SW 1271 (cell line): ENCODE measurements around the gene COLEC12.

Experiments
- DNase-seq, 2 experiments: peaks; one replicate each; lab custom pipeline; 2025; lab: John Stamatoyannopoulos, UW

Gene COLEC12

GRCh38 chr18:506264-506663 lies 5.8 kb upstream of the COLEC12 start:
- no peak for DNase-seq

- DNase-seq = no peak
Observed at GRCh38 chr18:505483-506122, 5.1 kb upstream of the COLEC12 start.

- DNase-seq = no peak
Observed at GRCh38 chr18:501406-501714, 859 bp upstream of the COLEC12 start.

GRCh38 chr18:499776-500631 lies 497 bp downstream of the COLEC12 start:
- DNase-seq = no peak

- DNase-seq = peak in 1 of 2 experiments; percentile 4
Observed at GRCh38 chr18:498931-499775, 1.3 kb downstream of the COLEC12 start.

- no peak for DNase-seq
Observed at GRCh38 chr18:497688-498087, 2.8 kb downstream of the COLEC12 start.

- no peak for DNase-seq
Observed at GRCh38 chr18:495452-495851, 5.0 kb downstream of the COLEC12 start.

GRCh38 chr18:495017-495416 lies 5.5 kb downstream of the COLEC12 start:
- no peak for DNase-seq

- DNase-seq = no peak
Observed at GRCh38 chr18:493986-494983, 6.2 kb downstream of the COLEC12 start.

- no peak for DNase-seq
Observed at GRCh38 chr18:492451-492850, 8.1 kb downstream of the COLEC12 start.

- DNase-seq = no peak
Observed at GRCh38 chr18:490624-491023, 9.9 kb downstream of the COLEC12 start.

GRCh38 chr18:490024-490366 lies 10.5 kb downstream of the COLEC12 start:
- no peak for DNase-seq

GRCh38 chr18:489244-490023 lies 11.1 kb downstream of the COLEC12 start:
- DNase-seq = peak in 1 of 2 experiments; percentile 12

GRCh38 chr18:486929-487740 lies 13.4 kb downstream of the COLEC12 start:
- no peak for DNase-seq

- no peak for DNase-seq
Observed at GRCh38 chr18:484749-485464, 15.6 kb downstream of the COLEC12 start.

GRCh38 chr18:478681-479080 lies 21.8 kb downstream of the COLEC12 start:
- DNase-seq = no peak

GRCh38 chr18:477565-477964 lies 22.9 kb downstream of the COLEC12 start:
- DNase-seq = no peak

- no peak for DNase-seq
Observed at GRCh38 chr18:476251-476664, 24.2 kb downstream of the COLEC12 start.
